ENCODE measurements around the gene PPFIBP2. TPM values are rescaled to one million over a fixed set of nuclear protein-coding genes. Genes with fewer than 3 reads are reported as not detected.

Gene PPFIBP2
- total and polyA plus RNA-seq, 11 donors, result 10.5 to 31.1 (median 20.8) TPM

DNA sequence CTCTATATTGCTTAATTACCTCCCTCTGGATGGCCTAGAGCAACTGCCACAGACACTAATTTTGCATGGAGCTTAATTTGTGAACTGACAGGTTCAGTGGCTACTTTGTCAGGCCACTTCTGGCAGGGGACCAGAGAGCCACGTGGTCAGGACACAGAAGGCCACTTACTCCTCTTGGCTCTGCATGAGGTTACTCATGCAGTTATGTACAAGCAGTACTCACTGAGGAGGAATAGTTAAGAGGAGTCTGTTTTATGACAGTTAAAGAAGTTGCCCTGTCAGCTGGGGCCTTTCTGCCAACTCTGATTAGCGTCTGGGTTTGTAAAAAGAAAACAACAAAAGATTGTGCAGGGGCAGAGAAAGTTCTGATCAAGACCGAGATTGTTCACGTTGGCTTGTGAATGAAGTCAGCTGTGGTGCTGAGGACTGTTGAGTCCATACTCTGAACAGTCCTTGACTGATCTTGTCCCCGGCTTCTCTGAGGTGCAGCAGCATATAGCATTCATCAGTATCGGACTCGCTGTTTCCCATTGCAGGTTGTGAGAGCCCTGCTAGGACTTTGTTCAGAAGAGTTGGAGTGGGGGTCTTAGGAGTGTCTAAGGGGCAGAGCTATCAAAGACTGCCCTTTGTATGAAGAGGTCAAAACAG lies 41.4 kb downstream of the PPFIBP2 start:
- Histone ChIP-seq H3K27me3 (no peaks in the 10 kb centered on the region), H3K27ac (peak overlapping the region in 8 of 12 donors; percentile 1 to 56 (median 44)), H3K4me1 (peaks cover 0 to 15% (median 0%) of the 10 kb centered on the region in 12 donors), H3K36me3 (peaks cover 0 to 6% (median 0%) of the 10 kb centered on the region in 9 donors), H3K9me3 (no peaks in the 10 kb centered on the region), H3K4me3 (no peak overlapping the region)
- DNase-seq (peak; percentile 60 to 89 (median 76)), ATAC-seq (peak; percentile 93 to 97 (median 94))
- WGBS, 4 donors, result 38 to 57% (median 48%) methylated on average over 7 of the region's 7 CpGs
- intact Hi-C loops (cut with DNase I), result loop anchor here in 3 of 10 donors (5.0 kb wide), 1 partner anchor 43 kb away; the partner anchor contains the start of gene PPFIBP2 (in 3 of the 3)
- TF ChIP-seq, protein P1, sequence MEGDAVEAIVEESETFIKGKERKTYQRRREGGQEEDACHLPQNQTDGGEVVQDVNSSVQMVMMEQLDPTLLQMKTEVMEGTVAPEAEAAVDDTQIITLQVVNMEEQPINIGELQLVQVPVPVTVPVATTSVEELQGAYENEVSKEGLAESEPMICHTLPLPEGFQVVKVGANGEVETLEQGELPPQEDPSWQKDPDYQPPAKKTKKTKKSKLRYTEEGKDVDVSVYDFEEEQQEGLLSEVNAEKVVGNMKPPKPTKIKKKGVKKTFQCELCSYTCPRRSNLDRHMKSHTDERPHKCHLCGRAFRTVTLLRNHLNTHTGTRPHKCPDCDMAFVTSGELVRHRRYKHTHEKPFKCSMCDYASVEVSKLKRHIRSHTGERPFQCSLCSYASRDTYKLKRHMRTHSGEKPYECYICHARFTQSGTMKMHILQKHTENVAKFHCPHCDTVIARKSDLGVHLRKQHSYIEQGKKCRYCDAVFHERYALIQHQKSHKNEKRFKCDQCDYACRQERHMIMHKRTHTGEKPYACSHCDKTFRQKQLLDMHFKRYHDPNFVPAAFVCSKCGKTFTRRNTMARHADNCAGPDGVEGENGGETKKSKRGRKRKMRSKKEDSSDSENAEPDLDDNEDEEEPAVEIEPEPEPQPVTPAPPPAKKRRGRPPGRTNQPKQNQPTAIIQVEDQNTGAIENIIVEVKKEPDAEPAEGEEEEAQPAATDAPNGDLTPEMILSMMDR (IDR thresholded peaks at IDR 0.05), result no peak
- no peak for TF ChIP-seq POLR2A (IDR thresholded peaks at IDR 0.05)

DNA sequence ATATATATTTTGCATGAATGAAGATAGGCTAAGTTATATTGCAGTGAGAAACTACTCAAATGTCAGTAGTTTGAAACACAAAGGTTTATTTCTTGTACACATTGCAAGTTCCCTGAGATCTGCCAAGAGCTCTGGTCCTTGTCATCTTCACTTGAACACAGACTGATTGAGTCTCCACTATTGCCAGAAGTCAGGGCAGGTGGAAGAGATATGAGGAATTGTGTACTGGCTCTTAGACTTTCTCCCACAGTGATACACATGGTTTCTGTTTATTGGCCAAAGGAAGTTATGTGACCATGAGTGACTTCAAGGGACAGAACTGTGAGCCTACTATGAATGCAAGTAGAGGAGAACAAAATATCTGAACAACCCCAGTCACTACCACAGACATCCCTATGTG lies 44.2 kb downstream of the PPFIBP2 start:
- DNase-seq, result no peak
- no peaks in the 10 kb centered on the region for H3K27me3 ChIP-seq
- intact Hi-C loops (cut with DNase I), result loop anchor here in 3 of 10 donors (5.0 kb wide), 1 partner anchor 46 kb away; the partner anchor contains the start of gene PPFIBP2 (in 3 of the 3)
- H3K4me1 ChIP-seq, result peaks cover 0 to 15% (median 0%) of the 10 kb centered on the region in 12 donors
- H3K4me3 ChIP-seq, result no peak overlapping the region
- peak in 3 of 4 donors; percentile 36 to 80 (median 77) for ATAC-seq
- H3K27ac ChIP-seq, result no peak overlapping the region
- TF ChIP-seq, protein P1 (IDR thresholded peaks at IDR 0.05), result no peak
- no peak for TF ChIP-seq POLR2A (IDR thresholded peaks at IDR 0.05)
- H3K36me3 ChIP-seq, result peaks cover 0 to 3% (median 0%) of the 10 kb centered on the region in 9 donors
- H3K9me3 ChIP-seq, result no peaks in the 10 kb centered on the region

DNA sequence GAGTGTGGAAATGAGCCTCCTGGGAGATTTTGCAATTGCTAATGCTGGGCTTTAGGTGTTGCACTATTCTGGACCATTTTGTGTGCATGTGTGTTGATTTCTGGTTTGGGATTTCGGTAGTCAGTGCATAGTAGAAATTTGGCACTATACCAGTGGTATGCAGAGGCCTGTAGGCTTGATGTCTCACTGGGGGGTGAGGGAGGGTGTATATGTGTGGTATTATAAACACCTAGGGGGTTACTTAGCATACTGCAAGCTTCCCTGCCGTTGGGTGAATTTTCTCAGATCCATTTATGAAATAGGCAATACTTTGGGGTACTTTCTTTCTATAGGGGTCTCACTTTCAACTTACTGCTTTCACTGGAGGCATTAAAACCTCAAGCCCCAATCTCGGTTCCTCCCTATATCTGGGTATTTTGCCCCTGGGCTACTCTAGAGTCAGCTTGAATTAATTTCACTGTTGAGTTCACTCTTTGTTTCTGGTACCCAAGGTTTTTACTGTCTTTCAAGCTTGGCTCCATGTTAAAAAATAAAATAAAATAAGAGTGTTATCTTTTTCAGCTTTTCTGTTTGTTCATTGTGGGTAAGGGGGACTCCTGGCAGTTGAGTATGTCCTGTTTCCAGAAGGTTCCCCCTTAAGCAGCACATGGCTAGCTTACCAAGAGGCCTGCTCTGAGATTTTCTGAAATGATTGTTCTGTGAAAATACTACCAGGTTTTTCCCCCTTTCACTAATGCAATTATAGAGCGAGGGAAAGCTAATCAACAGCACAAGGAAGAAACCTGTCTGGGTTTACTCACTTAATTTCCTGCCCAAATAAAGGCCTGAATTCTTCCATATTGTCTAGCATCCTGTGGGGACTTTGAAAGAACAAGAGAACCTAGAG lies 45.8 kb downstream of the PPFIBP2 start:
- intact Hi-C loops (cut with DNase I), result loop anchor here in 3 of 10 donors (5.0 kb wide), 1 partner anchor 47 kb away; the partner anchor contains the start of gene PPFIBP2 (in 3 of the 3)
- H3K36me3 ChIP-seq, result no peaks in the 10 kb centered on the region
- no peaks in the 10 kb centered on the region for H3K9me3 ChIP-seq
- ATAC-seq (no peak), DNase-seq (no peak)
- H3K4me3 ChIP-seq, result no peak overlapping the region
- TF ChIP-seq POLR2A (IDR thresholded peaks at IDR 0.05), result no peak
- TF ChIP-seq, protein P1 (IDR thresholded peaks at IDR 0.05), result no peak
- WGBS, 4 donors, result 81 to 88% (median 85%) methylated on average over 4 of the region's 4 CpGs
- H3K4me1 ChIP-seq, result peaks cover 0 to 13% (median 0%) of the 10 kb centered on the region in 12 donors
- H3K27ac ChIP-seq, result no peak overlapping the region
- H3K27me3 ChIP-seq, result no peaks in the 10 kb centered on the region

DNA sequence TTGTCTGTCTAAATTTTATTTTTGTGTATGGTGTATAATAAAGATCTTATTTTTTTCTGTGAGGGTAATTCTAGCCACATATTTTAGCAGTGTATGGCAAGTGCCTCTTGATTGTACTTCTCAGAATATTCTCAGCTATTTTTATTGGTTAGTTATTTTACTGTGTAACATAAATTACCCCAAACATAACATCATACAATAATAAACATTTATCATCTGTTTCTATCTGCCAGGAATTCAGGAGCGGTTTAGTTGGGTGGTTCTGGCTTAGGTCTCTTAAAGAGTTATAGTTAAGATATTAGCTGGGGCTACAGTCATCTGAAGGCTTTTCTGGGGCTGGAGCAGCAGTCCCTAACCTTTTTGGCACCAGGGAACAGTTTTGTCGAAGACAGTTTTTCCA lies 47.8 kb downstream of the PPFIBP2 start:
- intact Hi-C loops (cut with DNase I), result no loop called here
- no peak overlapping the region for H3K27ac ChIP-seq
- 39 to 69% (median 53%) methylated on average over 2 of the region's 2 CpGs for WGBS, 4 donors

More for the DNA sequence above, 47.8 kb downstream of the PPFIBP2 start:
- H3K9me3 ChIP-seq, result no peaks in the 10 kb centered on the region
- no peak overlapping the region for H3K4me3 ChIP-seq
- no peaks in the 10 kb centered on the region for H3K27me3 ChIP-seq
- TF ChIP-seq POLR2A (IDR thresholded peaks at IDR 0.05), result no peak
- TF ChIP-seq, protein P1 (IDR thresholded peaks at IDR 0.05), result no peak
- H3K4me1 ChIP-seq, result peaks cover 0 to 5% (median 0%) of the 10 kb centered on the region in 12 donors
- ATAC-seq (no peak), DNase-seq (no peak)
- H3K36me3 ChIP-seq, result peaks cover 0 to 6% (median 0%) of the 10 kb centered on the region in 9 donors
